ENCODE data around the gene JAKMIP1.

The JAKMIP1 gene

GRCh38 chr4:6118201-6118600, 82.1 kb downstream of the JAKMIP1 start:
- DNase-seq: no peak

- no peak for DNase-seq
These were observed 83.6 kb downstream of the JAKMIP1 start for GRCh38 chr4:6116696-6117285.

- DNase-seq: no peak
These were observed 84.4 kb downstream of the JAKMIP1 start for GRCh38 chr4:6115746-6116586.

GRCh38 chr4:6115342-6115741, 85.0 kb downstream of the JAKMIP1 start:
- no peak for DNase-seq

- DNase-seq: no peak
These were observed 85.7 kb downstream of the JAKMIP1 start for GRCh38 chr4:6114601-6115000.

- DNase-seq: no peak
These were observed 86.2 kb downstream of the JAKMIP1 start for GRCh38 chr4:6114181-6114580.

- no peak for DNase-seq
These were observed 86.7 kb downstream of the JAKMIP1 start for GRCh38 chr4:6113641-6114040.

GRCh38 chr4:6112606-6113290, 87.6 kb downstream of the JAKMIP1 start:
- no peak for DNase-seq

GRCh38 chr4:6111354-6111960, 88.9 kb downstream of the JAKMIP1 start:
- no peak for DNase-seq

- no peak for DNase-seq
These were observed 89.5 kb downstream of the JAKMIP1 start for GRCh38 chr4:6110681-6111353.

- DNase-seq: no peak
These were observed 90.3 kb downstream of the JAKMIP1 start for GRCh38 chr4:6109842-6110560.

GRCh38 chr4:6107886-6108285, 92.5 kb downstream of the JAKMIP1 start:
- no peak for DNase-seq

- no peak for DNase-seq
These were observed 93.1 kb downstream of the JAKMIP1 start for GRCh38 chr4:6107114-6107791.

GRCh38 chr4:6106156-6106555, 94.2 kb downstream of the JAKMIP1 start:
- DNase-seq: no peak

- no peak for DNase-seq
These were observed 94.9 kb downstream of the JAKMIP1 start for GRCh38 chr4:6105311-6105911.

GRCh38 chr4:6104541-6105130, 95.7 kb downstream of the JAKMIP1 start:
- DNase-seq: no peak

- no peak for DNase-seq
These were observed 102.8 kb downstream of the JAKMIP1 start for GRCh38 chr4:6097581-6097980.

- DNase-seq: no peak
These were observed 104.5 kb downstream of the JAKMIP1 start for GRCh38 chr4:6095897-6096296.

- peak; percentile 25 for DNase-seq
These were observed 105.2 kb downstream of the JAKMIP1 start for GRCh38 chr4:6095023-6095752.

GRCh38 chr4:6093671-6094070, 106.7 kb downstream of the JAKMIP1 start:
- DNase-seq: no peak
